Adrenal gland (tissue), 5 donors: ENCODE results near the gene ZNF302.

Experiments used
- CTCF ChIP-seq, 6 experiments: fragments of 450-650 bp in 4 of 6; fragments of 200-600 bp in 2 of 6; sonication (generic) in 1 of 6; IDR thresholded peaks; 1 replicate in 5 of 6; 2 replicates in 1 of 6; pipeline versions ENCODE4 v1.5.1 to v1.8.0; 2016 to 2021; ENCODE audit warnings: antibody characterized with exemption in 6 of 6, mild to moderate bottlenecking in 2 of 6, moderate library complexity in 1 of 6
- POLR2A ChIP-seq, 2 donors: fragments of 450-650 bp; IDR thresholded peaks; one replicate each; pipeline ENCODE4 v1.6.1; 2017; ENCODE audit warnings: antibody characterized with exemption in 2 of 2, mild to moderate bottlenecking in 2 of 2, moderate library complexity in 1 of 2
- donor health status: DM: no; HTN: no; CAD: no.

- no peak for TF ChIP-seq CTCF (IDR thresholded peaks at IDR 0.05)
- no peak for TF ChIP-seq POLR2A (IDR thresholded peaks at IDR 0.05)
These were observed 12.6 kb upstream of the ZNF302 start for GRCh38 chr19:34664870-34665269.
